Muscle of arm (tissue), 12 donors: ENCODE results near the gene SSTR4. TPM values are rescaled to one million over a fixed set of nuclear protein-coding genes. Genes with fewer than 3 reads are reported as not detected.
A peak's percentile ranks its signal among the peaks of the same experiment; 100 is the strongest.

Experiments used
- DNase-seq: peaks from one replicate; pipeline ENCODE4 v3.0.0-alpha.2; 2013
- polyA plus RNA-seq, 12 donors: library from polyadenylated mRNA; unstranded; fragments of 120-200 nt; gene quantifications; one replicate each; pipeline ENCODE4 v1.2.1, GENCODE V29; 2013; ENCODE audit not compliant: insufficient read length in 12 of 12

The SSTR4 gene
- polyA plus RNA-seq, 12 donors: 0.15 TPM; not detected in 11

GRCh38 chr20:23065266-23066201 is 30.4 kb downstream of the SSTR4 start:
- DNase-seq: no peak

DNA sequence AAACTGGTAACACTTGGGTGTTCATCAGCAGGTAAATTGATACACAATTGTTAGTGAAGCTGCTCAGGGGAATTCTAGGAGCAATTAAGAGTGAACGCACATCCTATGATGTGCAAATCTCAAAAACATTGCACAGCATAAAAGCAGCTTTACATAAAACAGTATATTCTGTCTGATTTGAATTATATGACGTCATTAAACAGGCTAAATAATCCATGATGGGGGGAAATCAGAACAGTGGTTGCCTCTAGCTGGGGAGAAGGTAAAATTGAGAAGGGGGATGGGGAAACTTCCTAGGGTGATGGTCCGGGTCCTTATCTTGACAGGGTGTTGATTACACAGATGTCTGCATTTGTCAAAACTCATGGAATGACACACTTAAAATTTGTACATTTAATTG is 31.7 kb downstream of the SSTR4 start:
- no peak for DNase-seq

DNA sequence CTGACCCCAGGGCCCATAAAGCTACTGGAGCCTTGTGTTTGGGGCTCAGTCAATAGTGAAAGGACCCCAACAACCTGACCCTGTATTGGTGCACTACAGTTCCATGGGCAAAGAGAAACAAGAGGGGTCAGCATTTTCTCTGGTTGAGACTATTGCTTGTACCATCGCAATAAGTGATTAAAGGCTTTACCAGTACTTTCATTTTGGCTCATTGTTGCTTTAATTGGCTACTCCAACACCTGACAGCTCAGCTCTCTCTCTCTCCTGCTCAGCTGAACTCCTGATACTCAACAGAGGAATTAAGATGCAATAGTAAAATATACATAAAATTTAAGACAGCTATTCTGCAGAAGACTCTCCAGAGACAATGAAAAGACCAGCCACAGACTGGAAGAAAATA is 33.2 kb downstream of the SSTR4 start:
- DNase-seq: no peak

DNA sequence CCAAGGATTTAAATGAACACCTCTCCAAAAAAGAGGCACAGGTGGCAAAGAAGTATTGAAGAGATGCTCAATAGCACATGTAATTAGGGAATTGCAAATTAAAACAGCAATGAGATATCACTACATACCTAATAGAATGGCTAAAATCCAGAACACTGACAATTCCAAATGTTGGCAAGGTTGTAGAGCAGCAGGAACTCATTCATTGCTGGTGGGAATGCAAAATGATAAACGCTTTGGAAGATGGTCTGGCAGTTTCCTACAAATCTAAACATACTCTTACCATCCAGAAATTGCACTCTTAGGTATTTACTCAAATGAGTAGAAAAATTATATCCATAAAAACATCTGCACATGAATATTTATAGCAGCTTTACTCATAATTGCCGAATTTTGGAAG is 34.0 kb downstream of the SSTR4 start:
- DNase-seq: no peak

DNA sequence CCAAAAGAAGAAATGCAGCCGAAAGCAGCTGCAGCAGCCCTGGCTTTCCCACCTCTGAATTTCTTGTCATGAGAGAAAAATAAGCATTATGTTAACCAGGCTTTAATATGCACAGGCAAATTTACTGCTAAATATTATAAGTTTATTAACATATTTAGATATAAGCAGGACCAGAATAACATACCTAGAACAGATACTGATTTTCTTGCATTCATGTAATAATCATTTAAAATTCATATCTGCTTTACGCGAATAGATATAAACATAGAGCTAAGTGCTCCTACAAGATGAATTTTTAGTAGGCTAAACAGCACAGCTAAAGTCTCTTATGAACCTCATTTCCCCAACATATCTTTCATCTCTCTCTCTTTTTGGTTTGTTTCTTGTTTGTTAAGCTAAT is 36.3 kb downstream of the SSTR4 start:
- DNase-seq: no peak

- DNase-seq: no peak
These were observed 36.9 kb downstream of the SSTR4 start for GRCh38 chr20:23071996-23072395.

GRCh38 chr20:23072892-23073586 is 37.9 kb downstream of the SSTR4 start:
- DNase-seq: no peak

GRCh38 chr20:23074052-23074451 is 38.9 kb downstream of the SSTR4 start:
- DNase-seq: no peak

DNA sequence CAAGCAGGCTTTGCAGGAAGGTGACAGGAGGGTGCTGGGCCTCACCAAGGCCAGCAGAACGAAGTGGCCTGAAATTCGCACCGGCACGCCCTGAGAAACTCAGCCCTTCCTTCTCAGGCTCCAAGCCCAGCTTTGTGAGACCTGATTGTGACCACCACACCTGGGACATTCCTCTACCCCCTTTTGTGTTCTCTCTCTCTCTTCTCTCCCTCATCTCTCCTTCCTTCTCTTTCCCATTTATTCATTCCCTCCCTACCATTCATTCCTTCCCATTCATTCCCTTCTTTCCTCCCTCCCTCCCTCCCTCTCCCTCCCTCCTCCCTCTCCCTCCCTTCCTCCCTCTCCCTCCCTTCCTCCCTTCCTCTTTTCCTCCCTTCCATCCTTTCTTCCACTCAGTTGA is 42.2 kb downstream of the SSTR4 start:
- no peak for DNase-seq

GRCh38 chr20:23078351-23079015 is 43.4 kb downstream of the SSTR4 start:
- DNase-seq: no peak

DNA sequence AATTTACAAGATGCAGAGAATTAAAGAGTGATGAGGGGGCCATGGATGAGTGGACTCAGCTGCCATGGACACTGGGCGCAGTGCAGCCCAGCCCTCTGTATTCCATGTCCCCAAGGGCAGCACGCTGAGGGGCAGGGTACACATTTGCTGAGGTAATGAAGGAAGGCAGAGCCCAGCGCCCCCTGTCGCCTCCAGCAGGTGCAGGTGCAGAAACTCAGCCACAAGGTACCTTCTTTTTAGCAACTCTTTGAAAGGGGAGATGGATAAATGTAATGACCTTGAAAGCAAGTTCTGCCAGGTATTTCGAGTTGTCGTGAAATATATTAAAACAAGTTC is 43.9 kb downstream of the SSTR4 start:
- no peak for DNase-seq

DNA sequence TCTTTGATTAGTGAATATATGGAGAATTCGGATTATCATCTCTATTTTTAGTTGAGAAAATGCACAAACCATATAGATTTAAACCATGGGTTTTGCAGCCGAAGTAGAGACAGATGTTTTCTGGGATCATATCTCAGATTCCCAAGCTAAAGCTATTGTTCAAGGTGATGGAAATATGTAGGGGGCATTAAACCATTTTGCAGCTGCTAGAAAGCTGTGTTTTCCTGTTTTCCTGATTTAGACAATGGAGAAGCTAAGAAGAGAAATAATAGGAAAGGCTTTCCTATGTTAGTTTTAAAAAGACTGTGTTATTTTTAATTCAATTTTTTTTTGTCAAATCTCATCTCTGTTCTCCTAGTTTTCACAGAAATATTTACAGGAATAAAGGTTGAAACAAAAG is 44.8 kb downstream of the SSTR4 start:
- DNase-seq: no peak

- no peak for DNase-seq
These were observed 45.4 kb downstream of the SSTR4 start for GRCh38 chr20:23080521-23080920.

- no peak for DNase-seq
These were observed 46.2 kb downstream of the SSTR4 start for GRCh38 chr20:23081263-23081819.

DNA sequence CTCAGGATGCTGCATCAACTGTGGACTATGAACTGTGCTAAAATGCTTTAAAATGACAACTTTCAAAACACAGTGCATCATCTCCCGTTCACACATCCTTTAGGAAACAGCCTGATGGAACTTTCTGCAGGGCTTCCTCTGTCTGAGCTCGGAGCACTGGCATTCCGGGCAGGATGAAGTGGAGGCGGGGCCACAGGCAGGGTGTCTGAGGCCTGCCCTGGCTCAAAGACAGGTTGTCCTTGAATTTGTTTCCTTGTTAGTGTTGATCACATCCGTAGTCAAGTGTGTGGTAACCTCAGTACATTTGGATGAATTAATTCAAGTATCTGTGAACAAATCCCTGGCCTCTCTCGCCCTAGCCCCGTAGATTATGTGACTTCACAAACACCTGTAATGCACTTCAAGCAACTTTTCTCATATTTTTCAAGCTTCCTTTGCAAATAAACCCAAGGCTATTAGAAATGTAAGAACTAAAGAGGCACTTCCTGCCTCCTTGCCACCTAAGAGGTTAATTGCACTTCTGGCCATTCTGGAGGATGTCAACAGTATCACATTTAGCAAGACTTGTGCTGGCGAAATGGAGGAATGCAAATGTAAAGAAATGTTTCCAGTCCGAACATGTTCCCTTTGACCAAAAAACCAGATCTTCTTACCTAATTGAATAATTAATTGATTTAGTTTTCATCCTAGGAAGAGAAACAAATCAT is 47.9 kb downstream of the SSTR4 start:
- DNase-seq: no peak

DNA sequence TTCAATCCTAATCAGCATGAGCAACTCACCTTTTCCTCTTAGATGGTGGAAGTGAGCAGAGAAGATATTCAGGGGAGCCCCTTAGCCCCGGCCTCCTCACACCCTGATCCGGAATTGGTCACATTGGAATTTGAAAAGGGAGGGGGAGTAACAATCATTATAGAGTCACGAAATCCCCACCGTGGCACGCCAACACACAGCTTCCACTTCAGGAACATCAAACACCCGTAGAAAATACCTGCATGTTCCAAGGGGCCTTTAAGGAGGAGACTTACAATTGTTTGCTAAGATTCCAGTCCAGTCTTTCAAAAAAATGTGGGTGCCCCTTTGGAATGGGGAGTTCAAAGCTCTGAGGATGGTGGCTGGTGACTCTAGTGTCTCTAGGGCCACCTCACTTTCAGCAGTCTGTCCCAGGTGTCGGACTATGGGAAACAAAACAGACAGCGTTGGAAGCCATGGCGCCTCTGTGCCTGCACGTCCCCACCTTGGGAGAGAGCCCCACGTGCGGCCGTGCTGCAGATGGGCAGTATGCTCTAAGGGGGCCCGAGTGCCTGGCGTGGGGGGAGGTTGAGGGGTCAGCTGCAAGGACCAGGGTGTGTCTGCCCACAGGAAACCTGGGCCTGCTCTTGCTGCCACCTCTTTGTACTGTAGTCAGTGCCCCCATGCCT is 48.6 kb downstream of the SSTR4 start:
- DNase-seq: no peak

DNA sequence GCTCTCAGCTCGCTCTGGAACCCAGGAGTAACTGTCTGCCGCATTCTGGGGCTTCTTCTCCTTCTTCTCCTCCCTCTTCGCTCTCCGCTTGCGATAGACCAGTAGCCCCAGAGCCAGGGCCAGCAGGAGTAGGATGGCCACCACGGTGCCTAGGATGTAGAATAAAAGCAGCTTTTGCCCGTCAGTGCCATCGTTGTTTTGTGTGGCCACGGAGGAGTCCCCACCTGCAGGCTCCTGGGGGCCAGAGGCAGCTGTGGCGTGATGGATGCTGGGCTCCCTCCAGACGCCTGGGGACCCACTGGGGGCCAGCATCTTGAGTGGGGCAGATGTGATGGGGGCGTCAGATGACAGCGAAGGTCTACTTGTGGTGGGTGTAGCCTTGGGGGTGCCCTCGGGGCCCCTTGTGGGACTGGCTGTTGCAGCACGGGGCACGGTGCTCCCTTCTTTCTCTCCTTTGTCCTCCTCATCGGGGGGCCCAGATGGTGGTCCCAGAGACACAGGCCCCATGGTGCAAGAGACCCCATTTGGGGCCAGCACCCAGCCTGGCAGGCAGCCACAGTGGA is 49.3 kb downstream of the SSTR4 start:
- no peak for DNase-seq

- no peak for DNase-seq
These were observed 49.8 kb downstream of the SSTR4 start for GRCh38 chr20:23084845-23085365.

GRCh38 chr20:23085436-23086055 is 50.4 kb downstream of the SSTR4 start:
- DNase-seq: no peak

- DNase-seq: peak; percentile 35
These were observed 51.0 kb downstream of the SSTR4 start, which contains the start of gene CD93 for GRCh38 chr20:23086056-23086566. Gene CD93, minus strand, starts transcription at chr20:23086324. Its CDS starts 132 bp downstream, at chr20:23086192.
